ENCODE results near the gene HHIP.
"Not testable (repeated sequence)": the region's sequence is repeated elsewhere in the genome, so short reads cannot be mapped to it uniquely, and the experiment has no call there.

Gene HHIP

DNA sequence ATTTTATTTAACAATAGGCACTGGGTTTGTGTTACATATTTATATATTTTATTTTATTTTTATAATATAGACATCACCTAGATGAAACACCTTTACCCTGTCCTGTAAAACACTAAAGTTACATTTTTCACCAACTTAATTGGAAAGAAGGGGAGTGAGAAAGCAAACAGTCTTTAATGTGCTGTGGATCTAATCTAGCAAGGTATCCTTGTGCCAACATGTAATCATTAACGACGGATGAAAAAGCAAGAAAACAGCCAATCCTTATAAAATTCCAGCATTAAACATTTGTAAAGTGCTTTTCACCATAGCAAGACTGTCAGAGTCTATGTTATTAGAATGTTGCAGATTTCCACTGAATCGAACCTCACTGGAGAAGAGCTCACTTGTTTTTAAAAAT is 92.7 kb downstream of the HHIP start:
- Histone ChIP-seq H3K4me3 (ENCODE audit: low read depth, low read length) (no peak overlapping the region), H3K9me3 (ENCODE audit: control insufficient read depth, insufficient read depth, low read length) (no peaks in the 10 kb centered on the region), H3K9ac (ENCODE audit: low read depth, low read length) (no peak overlapping the region), H3K27me3 (ENCODE audit: control insufficient read depth, insufficient read depth, low read length) (no peaks in the 10 kb centered on the region), H3K4me1 (ENCODE audit: control insufficient read depth, insufficient read depth, low read length) (peaks cover under 1% of the 10 kb centered on the region), H3K36me3 (ENCODE audit: control insufficient read depth, insufficient read depth, low read length) (no peaks in the 10 kb centered on the region)

DNA sequence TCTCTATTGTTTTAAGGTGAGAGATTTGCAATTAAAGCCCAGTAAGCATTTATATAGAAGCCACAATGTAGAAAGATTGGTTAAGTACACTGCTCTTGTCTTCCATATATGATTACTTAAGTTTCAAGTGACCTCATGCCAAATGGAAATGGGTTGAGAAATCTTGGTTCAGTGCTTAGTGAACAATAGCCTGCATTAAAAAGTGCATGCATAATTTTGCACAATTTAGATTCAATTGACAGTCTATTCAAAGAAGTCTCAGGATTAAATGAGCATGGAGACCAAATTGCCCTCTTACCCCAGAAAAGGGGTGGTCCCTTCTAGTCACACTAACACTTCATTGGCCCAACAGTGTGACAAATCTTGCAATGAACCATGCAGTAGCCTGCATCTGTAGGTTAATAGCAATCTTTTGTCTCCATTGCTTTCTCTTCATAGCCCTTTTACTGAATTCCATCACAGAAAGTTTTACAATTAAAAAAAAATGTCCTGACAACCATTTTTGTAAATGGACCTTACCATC is 93.6 kb downstream of the HHIP start:
- Histone ChIP-seq H3K4me1 (ENCODE audit: control insufficient read depth, insufficient read depth, low read length) (no peaks in the 10 kb centered on the region), H3K27me3 (ENCODE audit: control insufficient read depth, insufficient read depth, low read length) (no peaks in the 10 kb centered on the region), H3K36me3 (ENCODE audit: control insufficient read depth, insufficient read depth, low read length) (no peaks in the 10 kb centered on the region)

DNA sequence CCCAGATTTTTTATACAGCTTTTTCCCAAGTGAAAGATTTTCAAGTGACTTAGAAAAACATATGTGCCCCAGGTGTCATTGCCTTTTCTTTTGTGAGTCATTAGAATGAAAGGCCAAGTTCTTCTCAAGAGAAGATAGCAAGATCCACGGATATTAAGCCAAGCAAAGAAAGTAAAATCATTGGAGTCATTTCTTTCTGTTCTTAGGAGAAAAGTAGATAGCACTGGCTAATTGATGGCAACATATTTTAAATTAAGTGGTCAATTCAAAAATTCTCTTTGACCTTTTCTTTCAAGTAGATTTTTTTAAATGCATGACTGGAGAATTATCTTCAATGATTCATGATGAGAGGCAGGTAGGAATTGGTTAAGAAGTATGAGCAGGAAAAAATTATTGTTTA is 94.4 kb downstream of the HHIP start:
- Histone ChIP-seq H3K36me3 (ENCODE audit: control insufficient read depth, insufficient read depth, low read length) (no peaks in the 10 kb centered on the region), H3K9ac (ENCODE audit: low read depth, low read length) (no peak overlapping the region), H3K27me3 (ENCODE audit: control insufficient read depth, insufficient read depth, low read length) (no peaks in the 10 kb centered on the region), H3K4me3 (ENCODE audit: low read depth, low read length) (no peak overlapping the region), H3K9me3 (ENCODE audit: control insufficient read depth, insufficient read depth, low read length) (no peaks in the 10 kb centered on the region), H3K4me1 (ENCODE audit: control insufficient read depth, insufficient read depth, low read length) (no peaks in the 10 kb centered on the region)

More for the DNA sequence above, 93.6 kb downstream of the HHIP start:
- Histone ChIP-seq H3K9ac (ENCODE audit: low read depth, low read length) (no peak overlapping the region), H3K9me3 (ENCODE audit: control insufficient read depth, insufficient read depth, low read length) (no peaks in the 10 kb centered on the region), H3K4me3 (ENCODE audit: low read depth, low read length) (no peak overlapping the region)

DNA sequence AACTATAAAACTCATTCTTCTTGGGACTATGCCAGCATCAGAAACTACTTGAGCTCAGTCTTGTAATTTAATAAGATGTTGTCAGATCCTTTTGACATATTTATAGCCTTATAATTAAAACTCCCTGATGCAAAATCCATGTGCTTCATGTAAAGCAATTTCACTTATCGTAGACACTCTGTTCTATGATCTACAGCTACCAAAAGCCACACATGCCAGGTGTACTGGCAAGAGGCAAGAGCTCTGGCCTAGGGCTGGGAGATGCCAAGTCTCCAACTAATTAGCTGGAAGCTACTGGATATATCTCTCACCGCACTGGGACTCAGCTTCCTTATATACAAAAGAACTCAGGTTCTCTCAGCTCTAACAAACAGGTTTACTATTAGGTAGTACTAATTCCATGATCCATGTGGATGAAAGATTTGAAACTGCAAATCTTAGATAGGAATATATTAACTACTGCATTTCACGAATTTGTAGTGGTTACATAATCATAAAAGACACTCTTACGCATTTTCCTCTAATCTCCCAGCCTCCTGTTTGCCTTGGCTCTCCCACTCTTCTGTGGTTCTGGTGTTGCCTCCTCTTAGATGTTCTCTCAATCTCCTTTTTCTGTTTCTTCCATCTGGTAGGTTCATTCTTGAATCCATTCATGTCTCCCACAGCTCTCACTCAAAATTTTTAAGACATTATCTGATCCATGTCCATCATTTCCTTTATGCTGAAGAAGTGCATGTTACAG is 103.0 kb downstream of the HHIP start:
- H3K4me1 ChIP-seq (ENCODE audit: control insufficient read depth, insufficient read depth, low read length): no peaks in the 10 kb centered on the region
- H3K27me3 ChIP-seq (ENCODE audit: control insufficient read depth, insufficient read depth, low read length): no peaks in the 10 kb centered on the region

DNA sequence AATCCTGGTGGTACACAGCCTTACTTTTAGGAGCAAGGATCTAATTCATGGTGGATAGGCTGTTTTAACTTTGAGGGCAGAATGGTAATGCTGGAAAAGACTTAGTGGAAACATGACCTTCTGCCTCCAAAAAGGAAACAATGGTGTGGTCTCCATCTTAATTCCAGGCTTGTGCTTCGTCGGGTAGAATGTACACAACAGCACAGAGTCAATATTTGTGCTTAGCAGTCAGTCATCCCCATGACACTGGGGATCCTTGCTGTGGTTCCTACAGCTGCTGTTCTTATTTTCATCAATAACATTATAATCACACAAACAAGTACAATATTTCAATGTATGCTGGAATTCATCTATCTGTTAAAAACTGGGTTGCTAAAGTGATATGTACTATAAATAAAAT is 104.4 kb downstream of the HHIP start:
- Histone ChIP-seq H3K9me3 (ENCODE audit: control insufficient read depth, insufficient read depth, low read length) (no peaks in the 10 kb centered on the region), H3K27me3 (ENCODE audit: control insufficient read depth, insufficient read depth, low read length) (no peaks in the 10 kb centered on the region), H3K36me3 (ENCODE audit: control insufficient read depth, insufficient read depth, low read length) (no peaks in the 10 kb centered on the region), H3K4me1 (ENCODE audit: control insufficient read depth, insufficient read depth, low read length) (no peaks in the 10 kb centered on the region), H3K4me3 (ENCODE audit: low read depth, low read length) (no peak overlapping the region), H3K9ac (ENCODE audit: low read depth, low read length) (no peak overlapping the region)

More for the DNA sequence above, 103.0 kb downstream of the HHIP start:
- Histone ChIP-seq H3K4me3 (ENCODE audit: low read depth, low read length) (no peak overlapping the region), H3K36me3 (ENCODE audit: control insufficient read depth, insufficient read depth, low read length) (no peaks in the 10 kb centered on the region), H3K9me3 (ENCODE audit: control insufficient read depth, insufficient read depth, low read length) (no peaks in the 10 kb centered on the region), H3K9ac (ENCODE audit: low read depth, low read length) (no peak overlapping the region)

DNA sequence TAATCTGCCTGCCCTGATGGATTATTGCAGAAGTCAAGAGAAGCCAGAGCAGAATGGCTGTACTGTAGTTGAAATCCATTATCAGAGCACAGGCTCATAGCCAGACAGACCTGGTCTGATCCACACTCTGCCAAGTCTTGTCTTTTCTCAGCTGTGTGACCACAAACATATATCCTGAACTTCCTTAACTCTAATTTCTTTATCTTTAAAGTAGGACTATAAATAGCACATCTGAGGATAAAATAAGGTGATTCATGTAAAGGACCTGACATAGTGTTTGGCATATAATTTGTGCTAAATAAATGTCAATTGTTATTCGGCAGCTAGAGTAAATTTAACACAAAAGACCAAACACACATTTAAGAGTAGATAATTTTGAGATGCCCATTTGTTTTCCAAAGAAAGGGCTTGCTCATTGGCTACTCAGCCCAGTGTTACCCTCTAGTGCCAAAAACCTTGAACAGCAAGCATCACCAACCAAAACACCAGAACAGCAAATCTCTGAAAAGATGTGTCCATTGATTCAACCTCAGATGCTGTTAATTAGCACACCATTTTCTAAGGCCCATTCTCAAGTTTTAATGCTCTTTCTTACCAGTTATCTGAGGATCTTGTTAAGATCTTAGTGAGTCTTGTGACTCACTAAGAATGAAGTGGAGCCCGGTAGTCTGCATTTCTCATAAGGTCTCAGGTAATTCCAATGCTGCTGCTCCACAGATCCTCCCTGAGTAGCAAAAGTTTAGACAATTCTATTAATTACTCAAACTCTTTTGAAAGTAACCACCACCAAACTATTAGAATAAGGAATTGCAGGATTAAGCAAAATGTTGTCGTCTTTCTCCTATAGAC is 108.8 kb downstream of the HHIP start:
- Histone ChIP-seq H3K4me3 (ENCODE audit: low read depth, low read length) (no peak overlapping the region), H3K27me3 (ENCODE audit: control insufficient read depth, insufficient read depth, low read length) (no peaks in the 10 kb centered on the region), H3K4me1 (ENCODE audit: control insufficient read depth, insufficient read depth, low read length) (no peaks in the 10 kb centered on the region), H3K9me3 (ENCODE audit: control insufficient read depth, insufficient read depth, low read length) (no peaks in the 10 kb centered on the region), H3K36me3 (ENCODE audit: control insufficient read depth, insufficient read depth, low read length) (no peaks in the 10 kb centered on the region), H3K9ac (ENCODE audit: low read depth, low read length) (no peak overlapping the region)

DNA sequence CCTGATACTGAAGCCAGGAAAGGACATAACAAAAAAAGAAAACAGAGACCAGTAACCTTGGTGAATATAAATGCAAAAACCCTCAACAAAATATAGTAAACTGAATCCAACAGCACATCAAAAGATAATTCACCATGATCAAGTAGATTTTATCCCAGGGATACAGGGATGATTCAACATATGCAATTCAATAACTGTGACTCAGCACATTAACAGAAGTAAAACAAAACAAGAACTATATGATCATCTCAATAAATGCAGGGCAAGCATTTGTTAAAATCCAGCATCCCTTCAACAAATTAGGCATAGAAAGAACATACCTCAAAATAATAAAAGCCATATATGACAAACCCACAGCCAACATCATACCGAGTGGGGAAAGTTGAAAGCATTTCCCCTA is 112.0 kb downstream of the HHIP start:
- no peaks in the 10 kb centered on the region for H3K36me3 ChIP-seq (ENCODE audit: control insufficient read depth, insufficient read depth, low read length)
- no peak overlapping the region for H3K4me3 ChIP-seq (ENCODE audit: low read depth, low read length)
- no peaks in the 10 kb centered on the region for H3K4me1 ChIP-seq (ENCODE audit: control insufficient read depth, insufficient read depth, low read length)
- no peaks in the 10 kb centered on the region for H3K27me3 ChIP-seq (ENCODE audit: control insufficient read depth, insufficient read depth, low read length)
- no peaks in the 10 kb centered on the region for H3K9me3 ChIP-seq (ENCODE audit: control insufficient read depth, insufficient read depth, low read length)
- no peak overlapping the region for H3K9ac ChIP-seq (ENCODE audit: low read depth, low read length)

DNA sequence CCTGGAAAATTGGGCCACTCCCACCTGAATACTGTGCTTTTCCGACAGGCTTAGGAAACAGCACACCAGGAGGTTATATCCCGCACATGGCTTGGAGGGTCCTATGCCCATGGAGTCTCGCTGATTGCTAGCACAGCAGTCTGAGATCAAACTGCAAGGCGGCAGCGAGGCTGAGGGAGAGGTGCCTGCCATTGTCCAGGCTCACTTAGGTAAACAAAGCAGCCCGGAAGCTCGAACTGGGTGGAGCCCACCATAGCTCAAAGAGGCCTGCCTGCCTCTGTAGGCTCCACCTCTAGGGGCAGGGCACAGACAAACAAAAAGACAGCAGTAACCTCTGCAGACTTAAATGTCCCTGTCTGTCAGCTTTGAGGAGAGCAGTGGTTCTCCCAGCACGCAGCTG is 122.9 kb downstream of the HHIP start:
- not testable (repeated sequence) for H3K36me3 ChIP-seq (ENCODE audit: control insufficient read depth, insufficient read depth, low read length); H3K4me1 ChIP-seq (ENCODE audit: control insufficient read depth, insufficient read depth, low read length); H3K27me3 ChIP-seq (ENCODE audit: control insufficient read depth, insufficient read depth, low read length); H3K9ac ChIP-seq (ENCODE audit: low read depth, low read length); H3K4me3 ChIP-seq (ENCODE audit: low read depth, low read length); H3K9me3 ChIP-seq (ENCODE audit: control insufficient read depth, insufficient read depth, low read length)

DNA sequence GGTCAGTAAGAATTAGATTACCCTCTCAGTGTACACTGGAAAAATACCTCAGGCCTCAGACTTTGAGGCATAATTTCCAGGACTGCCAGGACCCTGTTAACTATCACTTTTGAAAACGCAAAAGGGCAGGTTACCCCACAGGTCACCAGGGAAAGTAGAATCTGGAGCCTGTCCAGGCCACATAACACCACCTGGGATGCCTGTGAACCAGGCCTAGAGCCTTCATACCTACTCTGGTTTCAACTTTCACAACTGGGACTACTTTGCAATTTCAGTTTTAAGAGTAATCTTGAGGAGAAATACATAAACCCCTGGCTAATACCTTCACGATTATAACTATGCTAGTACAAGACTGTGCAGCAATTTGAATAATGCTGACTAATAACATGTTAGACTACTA is 132.4 kb downstream of the HHIP start:
- Histone ChIP-seq H3K4me1 (ENCODE audit: control insufficient read depth, insufficient read depth, low read length) (no peaks in the 10 kb centered on the region), H3K27me3 (ENCODE audit: control insufficient read depth, insufficient read depth, low read length) (no peaks in the 10 kb centered on the region), H3K9me3 (ENCODE audit: control insufficient read depth, insufficient read depth, low read length) (no peaks in the 10 kb centered on the region), H3K9ac (ENCODE audit: low read depth, low read length) (no peak overlapping the region), H3K4me3 (ENCODE audit: low read depth, low read length) (no peak overlapping the region), H3K36me3 (ENCODE audit: control insufficient read depth, insufficient read depth, low read length) (no peaks in the 10 kb centered on the region)

DNA sequence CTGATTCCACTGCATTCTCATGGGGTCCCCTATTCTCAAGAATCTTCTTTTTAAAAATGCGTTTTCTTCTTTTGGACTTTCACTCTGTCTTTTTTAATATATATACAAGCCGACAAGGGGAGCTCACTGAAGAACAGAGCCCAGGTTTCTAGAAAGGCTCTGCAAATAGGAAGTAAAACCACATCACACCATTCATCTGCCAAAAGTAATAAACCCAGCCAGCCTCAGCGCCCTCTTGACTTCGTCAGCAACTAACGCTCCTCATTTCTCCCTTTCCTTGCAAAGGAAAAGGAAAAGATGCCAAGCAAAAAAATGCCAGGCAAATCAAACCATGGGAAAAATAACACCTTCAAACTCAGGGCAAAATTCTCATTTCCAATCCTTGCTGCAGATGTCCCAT is 136.4 kb downstream of the HHIP start:
- H3K4me3 ChIP-seq (ENCODE audit: low read depth, low read length): no peak overlapping the region
- no peaks in the 10 kb centered on the region for H3K9me3 ChIP-seq (ENCODE audit: control insufficient read depth, insufficient read depth, low read length)
- H3K9ac ChIP-seq (ENCODE audit: low read depth, low read length): no peak overlapping the region
- H3K27me3 ChIP-seq (ENCODE audit: control insufficient read depth, insufficient read depth, low read length): no peaks in the 10 kb centered on the region
- H3K4me1 ChIP-seq (ENCODE audit: control insufficient read depth, insufficient read depth, low read length): no peaks in the 10 kb centered on the region
- no peaks in the 10 kb centered on the region for H3K36me3 ChIP-seq (ENCODE audit: control insufficient read depth, insufficient read depth, low read length)

DNA sequence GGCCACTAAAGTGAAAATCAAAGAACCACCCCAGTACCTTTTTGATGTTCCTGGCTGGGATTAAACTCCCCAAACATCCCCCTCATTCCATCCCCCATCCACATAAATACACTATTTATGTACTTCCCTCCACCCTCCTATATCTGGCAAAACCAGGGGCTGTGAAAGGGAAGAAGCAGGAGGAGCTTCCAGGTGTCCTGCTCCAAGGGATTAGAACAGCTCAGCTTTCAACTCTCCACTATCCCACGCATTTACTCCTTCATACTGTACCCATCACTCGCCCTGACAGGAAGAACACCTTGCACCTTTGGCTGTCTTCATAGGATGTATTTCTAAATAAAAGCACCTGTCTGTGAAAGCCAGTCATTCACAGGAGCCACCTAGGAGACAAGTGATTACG is 140.0 kb downstream of the HHIP start:
- Histone ChIP-seq H3K27me3 (ENCODE audit: control insufficient read depth, insufficient read depth, low read length) (no peaks in the 10 kb centered on the region), H3K9ac (ENCODE audit: low read depth, low read length) (no peak overlapping the region), H3K4me3 (ENCODE audit: low read depth, low read length) (no peak overlapping the region), H3K4me1 (ENCODE audit: control insufficient read depth, insufficient read depth, low read length) (no peaks in the 10 kb centered on the region), H3K36me3 (ENCODE audit: control insufficient read depth, insufficient read depth, low read length) (no peaks in the 10 kb centered on the region), H3K9me3 (ENCODE audit: control insufficient read depth, insufficient read depth, low read length) (no peaks in the 10 kb centered on the region)
